Measurements from ENCODE around the gene TSPAN10. TPM values are rescaled to one million over a fixed set of nuclear protein-coding genes. Genes with fewer than 3 reads are reported as not detected.

The TSPAN10 gene
- total and polyA plus RNA-seq, 2 of the 4 experiments (the other 2 are of a cell fraction) = 1.4 to 4.5 TPM

DNA sequence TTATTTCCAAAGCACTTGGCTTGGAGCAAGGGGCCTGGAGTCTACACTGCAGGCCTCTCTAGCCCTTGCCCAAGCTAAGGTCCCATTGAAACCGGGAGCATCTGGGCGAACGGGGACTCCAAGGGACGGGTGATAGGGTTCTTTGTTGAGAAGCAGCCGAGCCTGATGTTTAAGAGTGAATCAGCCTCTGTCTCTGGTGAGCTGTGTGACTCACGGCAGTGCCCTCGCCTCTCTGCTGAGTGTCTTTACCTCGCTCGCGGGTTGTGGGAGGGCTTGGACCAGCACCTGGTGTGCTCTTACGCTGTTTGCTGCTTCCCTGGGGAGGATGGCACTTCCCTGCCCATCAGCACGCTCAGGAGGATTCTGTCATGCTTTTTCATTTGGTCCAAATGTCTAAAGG lies 48.1 kb downstream of the TSPAN10 start:
- peak overlapping the region in 1 of 2 experiments; percentile 65; a peak in 2 of 4 replicates for H4K8ac ChIP-seq (ENCODE audit: low read depth in 2 of 2, low read length in 2 of 2)
- CTCF ChIA-PET = no interaction called here
- intact Hi-C loops (cut with micrococcal nuclease) (no loop called here), dilution Hi-C loops (cut with HindIII; ENCODE audit: low sequenced_read_pairs, unreplicated experiment) (no loop called here), in situ Hi-C loops (cut with MboI; ENCODE audit: low sequenced_read_pairs) (no loop called here)
- H3K23ac ChIP-seq (ENCODE audit: low read depth, low read length) = peak overlapping the region; percentile 98; the same call in 1 of the 2 replicates
- 39% methylated on average over 8 of the region's 12 CpGs; no CpG with 5 or more reads in 1 of the 2 experiments for WGBS, 2 experiments (ENCODE audit: extremely low coverage in 2 of 2, insufficient read length in 1 of 2)
- BruUV-seq (replicated peaks) = no TSS peak
- peaks cover 6% of the 10 kb centered on the region; the same call in 1 of the 2 replicates for H3K9me1 ChIP-seq (ENCODE audit: insufficient read depth, low read length)
- ATAC-seq (ENCODE audit: low read depth) (peak; percentile 5; the same call in 1 of the 2 replicates), DNase-seq (peak; percentile 87)
- peak overlapping the region; percentile 90 for H3K9ac ChIP-seq (ENCODE audit: low read depth, low read length)
- no peaks in the 10 kb centered on the region for H3K27me3 ChIP-seq (ENCODE audit: control insufficient read depth, insufficient read depth, low read length)
- H3K14ac ChIP-seq (replicated peaks; ENCODE audit: low read depth, low read length) = peak overlapping the region; percentile 79
- peak overlapping the region; percentile 82; the same call in 1 of the 2 replicates for H3K4ac ChIP-seq (ENCODE audit: low read depth, low read length)
- H3K9me3 ChIP-seq (ENCODE audit: control insufficient read depth, insufficient read depth, low read length) = no peaks in the 10 kb centered on the region
- H2AK5ac ChIP-seq (ENCODE audit: low read depth, low read length) = peak overlapping the region; percentile 99; the same call in 1 of the 2 replicates
- peak overlapping the region; percentile 87 for H2AFZ ChIP-seq (replicated peaks; ENCODE audit: low read length, poor library complexity)
- H3K18ac ChIP-seq (ENCODE audit: low read depth, low read length) = no peak overlapping the region
- peaks cover 15 to 77% of the 10 kb centered on the region in 2 experiments; a peak in 3 of 4 replicates for H3K79me1 ChIP-seq (ENCODE audit: low read depth in 1 of 2, low read length in 2 of 2)
- peak overlapping the region; percentile 75 for H2BK5ac ChIP-seq (ENCODE audit: low read depth, low read length, poor library complexity, severe bottlenecking)
- H3K4me1 ChIP-seq (ENCODE audit: control insufficient read depth, insufficient read depth, low read length) = peaks cover 10% of the 10 kb centered on the region
- peak overlapping the region; percentile 97 for H2AK9ac ChIP-seq (replicated peaks; ENCODE audit: low read depth, low read length, poor library complexity)
- H2BK20ac ChIP-seq (ENCODE audit: low read depth, low read length) = no peak overlapping the region
- peaks cover 60% of the 10 kb centered on the region for H4K20me1 ChIP-seq (ENCODE audit: insufficient read depth, low read length)
- H4K91ac ChIP-seq (ENCODE audit: insufficient read depth, low read depth, low read length) = peak overlapping the region; percentile 75; the same call in 1 of the 2 replicates
- peak overlapping the region; percentile 59 for H3K4me3 ChIP-seq (ENCODE audit: insufficient read depth, low read depth, low read length)
- peak overlapping the region; percentile 81; the same call in 1 of the 2 replicates for H3K27ac ChIP-seq (ENCODE audit: insufficient read depth, low read length)
- no peak overlapping the region for H4K5ac ChIP-seq (ENCODE audit: low read depth, low read length)
- no peak overlapping the region; the same call in 2 of the 3 replicates for H2BK15ac ChIP-seq (ENCODE audit: low read depth, low read length)
- no peak overlapping the region for H3K56ac ChIP-seq (ENCODE audit: extremely low read depth, insufficient read depth, low read length)
- POLR2A ChIA-PET (ENCODE audit: unreplicated experiment) = no interaction called here
- no peak for TF ChIP-seq RAD21 (IDR thresholded peaks at IDR 0.05; ENCODE audit: low read length)
- TF ChIP-seq RCOR1 (IDR thresholded peaks at IDR 0.05; ENCODE audit: insufficient replicate concordance, low read length) = peak; percentile 81
- TF ChIP-seq, protein P1, sequence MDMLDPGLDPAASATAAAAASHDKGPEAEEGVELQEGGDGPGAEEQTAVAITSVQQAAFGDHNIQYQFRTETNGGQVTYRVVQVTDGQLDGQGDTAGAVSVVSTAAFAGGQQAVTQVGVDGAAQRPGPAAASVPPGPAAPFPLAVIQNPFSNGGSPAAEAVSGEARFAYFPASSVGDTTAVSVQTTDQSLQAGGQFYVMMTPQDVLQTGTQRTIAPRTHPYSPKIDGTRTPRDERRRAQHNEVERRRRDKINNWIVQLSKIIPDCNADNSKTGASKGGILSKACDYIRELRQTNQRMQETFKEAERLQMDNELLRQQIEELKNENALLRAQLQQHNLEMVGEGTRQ (IDR thresholded peaks at IDR 0.05; ENCODE audit: low read depth, low read length) = no peak
- peak; percentile 33; the same call in 1 of the 2 replicates for TF ChIP-seq MXI1 (IDR thresholded peaks at IDR 0.05; ENCODE audit: borderline replicate concordance, low read depth, low read length)
- TF ChIP-seq, protein P2, sequence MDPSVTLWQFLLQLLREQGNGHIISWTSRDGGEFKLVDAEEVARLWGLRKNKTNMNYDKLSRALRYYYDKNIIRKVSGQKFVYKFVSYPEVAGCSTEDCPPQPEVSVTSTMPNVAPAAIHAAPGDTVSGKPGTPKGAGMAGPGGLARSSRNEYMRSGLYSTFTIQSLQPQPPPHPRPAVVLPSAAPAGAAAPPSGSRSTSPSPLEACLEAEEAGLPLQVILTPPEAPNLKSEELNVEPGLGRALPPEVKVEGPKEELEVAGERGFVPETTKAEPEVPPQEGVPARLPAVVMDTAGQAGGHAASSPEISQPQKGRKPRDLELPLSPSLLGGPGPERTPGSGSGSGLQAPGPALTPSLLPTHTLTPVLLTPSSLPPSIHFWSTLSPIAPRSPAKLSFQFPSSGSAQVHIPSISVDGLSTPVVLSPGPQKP (IDR thresholded peaks at IDR 0.05; ENCODE audit: borderline replicate concordance, low read depth, low read length) = no peak
- no peak for TF ChIP-seq RFX5 (IDR thresholded peaks at IDR 0.05; ENCODE audit: low read depth, low read length)
- no peak for TF ChIP-seq CEBPB (IDR thresholded peaks at IDR 0.05; ENCODE audit: low read depth, low read length)
- TF ChIP-seq BHLHE40 (IDR thresholded peaks at IDR 0.05; ENCODE audit: low read depth, low read length) = no peak
- TF ChIP-seq CHD1 (IDR thresholded peaks at IDR 0.05; ENCODE audit: low read depth, low read length) = no peak
- TF ChIP-seq FOS (IDR thresholded peaks at IDR 0.05; ENCODE audit: low read depth, low read length) = peak; percentile 69
- no peak for TF ChIP-seq MAFK (IDR thresholded peaks at IDR 0.05; ENCODE audit: low read depth, low read length)
- peak; percentile 58; the same call in 1 of the 2 replicates for TF ChIP-seq MAZ (IDR thresholded peaks at IDR 0.05; ENCODE audit: borderline replicate concordance, low read depth, low read length)
- peak; percentile 57 for TF ChIP-seq POLR2A (IDR thresholded peaks at IDR 0.05; ENCODE audit: low read depth, low read length)
- no peak for TF ChIP-seq NFE2L2 (IDR thresholded peaks at IDR 0.05; ENCODE audit: low read depth, low read length)
- H3K4me2 ChIP-seq (ENCODE audit: low read depth, low read length) = peak overlapping the region; percentile 99
- peak overlapping the region; percentile 21; the same call in 1 of the 2 replicates for H2BK120ac ChIP-seq (ENCODE audit: low read depth, low read length)
- peaks cover 47% of the 10 kb centered on the region for H3K36me3 ChIP-seq (ENCODE audit: control insufficient read depth, insufficient read depth, low read length)
